Measurements from ENCODE around the gene OR4N5. TPM values are rescaled to one million over a fixed set of nuclear protein-coding genes. Genes with fewer than 3 reads are reported as not detected.

Gene OR4N5
- total RNA-seq, 1 experiment from 2014 or later, result not detected

GRCh38 chr14:20110438-20110837, 28.2 kb upstream of the OR4N5 start, which contains the start of gene OR4K17:
OR4K17 (plus strand) TSS chr14:20110739; CDS start chr14:20117500, 6,761 bp downstream.
- no peak within 1 kb of the TSS for H3K4me2 ChIP-seq (ENCODE audit: low read length)
- no peaks in the 10 kb centered on the region for H3K79me2 ChIP-seq (ENCODE audit: low read length)
- ATAC-seq, result no peak
- no peak within 1 kb of the TSS for H3K9ac ChIP-seq (ENCODE audit: low read length)
- no peak for DNase-seq
- no TSS peak for BruUV-seq (replicated peaks)
- H2AFZ ChIP-seq (ENCODE audit: low read length), result no peak within 1 kb of the TSS
- H3K36me3 ChIP-seq (ENCODE audit: low read depth, low read length), result no peaks in the 10 kb centered on the region
- no peaks in the 10 kb centered on the region for H3K9me2 ChIP-seq (replicated peaks; ENCODE audit: low read length)
- no peaks in the 10 kb centered on the region for H3K4me1 ChIP-seq (ENCODE audit: insufficient read depth, low read length)
- H3K27ac ChIP-seq (ENCODE audit: low read length), result no peak within 1 kb of the TSS
- TF ChIP-seq EZH2phosphoT487 (IDR thresholded peaks at IDR 0.05; ENCODE audit: borderline replicate concordance, low read length) (no peak), EZH2 (IDR thresholded peaks at IDR 0.05; ENCODE audit: low read length, unreplicated experiment) (no peak), CTCF (conservative IDR thresholded peaks at IDR 0.05; ENCODE audit: low read depth, low read length) (no peak)
- H3K9me3 ChIP-seq (ENCODE audit: low read length), result no peaks in the 10 kb centered on the region
- H3K27me3 ChIP-seq (ENCODE audit: low read length), result no peaks in the 10 kb centered on the region
- H3K4me3 ChIP-seq (ENCODE audit: low read length), result no peak within 1 kb of the TSS
- no peaks in the 10 kb centered on the region for H3F3A ChIP-seq (ENCODE audit: low read length, unreplicated experiment)
- intact Hi-C loops (cut with micrococcal nuclease), result no loop called here
- POLR2A ChIA-PET (ENCODE audit: unreplicated experiment), result no interaction called here
- CTCF ChIA-PET, result no interaction called here
- no peaks in the 10 kb centered on the region for H4K20me1 ChIP-seq (ENCODE audit: low read length)

DNA sequence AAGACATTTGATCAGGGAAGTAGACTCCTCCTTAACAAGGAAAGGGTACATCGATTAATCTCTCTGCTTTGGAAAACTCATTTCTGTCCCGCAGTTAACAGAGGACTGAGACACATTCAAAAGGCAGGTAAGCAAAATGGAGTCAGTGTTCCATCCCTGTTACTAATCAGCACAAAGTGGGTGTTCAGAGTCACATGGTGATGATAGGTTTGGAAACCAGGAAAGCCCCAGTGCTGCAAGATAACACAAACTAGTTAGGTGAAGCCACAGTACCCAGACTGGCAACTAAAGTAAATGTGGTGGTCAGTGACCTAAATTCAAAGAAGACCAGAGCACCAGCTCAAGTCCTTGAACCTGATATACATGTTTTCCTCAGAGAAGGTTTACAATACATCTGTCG, 26.3 kb upstream of the OR4N5 start:
- TF ChIP-seq EZH2 (IDR thresholded peaks at IDR 0.05; ENCODE audit: low read length, unreplicated experiment) (no peak), EZH2phosphoT487 (IDR thresholded peaks at IDR 0.05; ENCODE audit: borderline replicate concordance, low read length) (no peak), CTCF (conservative IDR thresholded peaks at IDR 0.05; ENCODE audit: low read depth, low read length) (no peak)
- Histone ChIP-seq H3K9me3 (ENCODE audit: low read length) (0 out of 2 replicates have a peak, but pooled peaks cover 9% of the 10 kb centered on the region), H3K27ac (ENCODE audit: low read length) (no peak overlapping the region), H2AFZ (ENCODE audit: low read length) (no peak overlapping the region), H3K79me2 (ENCODE audit: low read length) (no peaks in the 10 kb centered on the region), H3K4me1 (ENCODE audit: insufficient read depth, low read length) (no peaks in the 10 kb centered on the region), H4K20me1 (ENCODE audit: low read length) (no peaks in the 10 kb centered on the region), H3K9ac (ENCODE audit: low read length) (no peak overlapping the region), H3K36me3 (ENCODE audit: low read depth, low read length) (no peaks in the 10 kb centered on the region), H3K4me2 (ENCODE audit: low read length) (no peak overlapping the region), H3K4me3 (ENCODE audit: low read length) (no peak overlapping the region), H3F3A (ENCODE audit: low read length, unreplicated experiment) (no peaks in the 10 kb centered on the region), H3K9me2 (replicated peaks; ENCODE audit: low read length) (no peaks in the 10 kb centered on the region), H3K27me3 (ENCODE audit: low read length) (no peaks in the 10 kb centered on the region)
- DNase-seq (no peak), ATAC-seq (no peak)
- BruUV-seq (replicated peaks), result no TSS peak
- ChIA-PET CTCF (no interaction called here), POLR2A (ENCODE audit: unreplicated experiment) (no interaction called here)
- intact Hi-C loops (cut with micrococcal nuclease), result no loop called here

DNA sequence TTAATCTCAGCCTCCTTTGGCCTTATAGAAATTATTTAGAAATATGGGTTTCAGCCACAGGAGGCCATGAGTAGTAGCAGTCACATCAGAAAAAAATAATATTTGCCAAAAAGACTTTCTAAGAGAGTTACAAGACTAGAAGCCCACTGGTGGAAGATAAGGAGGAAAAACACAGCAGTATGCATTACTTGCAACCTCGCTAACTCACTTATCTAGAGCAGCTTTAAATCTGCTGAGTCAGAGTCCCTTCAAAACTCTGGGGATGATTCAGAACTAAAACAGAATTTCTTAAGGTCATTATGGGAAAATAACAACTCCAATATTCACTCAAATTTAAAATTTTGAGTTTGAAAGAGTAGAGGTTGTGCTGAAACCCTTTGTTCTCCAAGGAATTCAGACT, 21.9 kb upstream of the OR4N5 start:
- no peaks in the 10 kb centered on the region for H3F3A ChIP-seq (ENCODE audit: low read length, unreplicated experiment)
- H3K9ac ChIP-seq (ENCODE audit: low read length), result no peak overlapping the region
- TF ChIP-seq EZH2 (IDR thresholded peaks at IDR 0.05; ENCODE audit: low read length, unreplicated experiment) (no peak), CTCF (conservative IDR thresholded peaks at IDR 0.05; ENCODE audit: low read depth, low read length) (no peak), EZH2phosphoT487 (IDR thresholded peaks at IDR 0.05; ENCODE audit: borderline replicate concordance, low read length) (no peak)
- no peaks in the 10 kb centered on the region for H3K9me2 ChIP-seq (replicated peaks; ENCODE audit: low read length)
- no peak for ATAC-seq
- intact Hi-C loops (cut with micrococcal nuclease), result no loop called here
- no peaks in the 10 kb centered on the region for H4K20me1 ChIP-seq (ENCODE audit: low read length)
- H3K79me2 ChIP-seq (ENCODE audit: low read length), result no peaks in the 10 kb centered on the region
- H3K4me2 ChIP-seq (ENCODE audit: low read length), result no peak overlapping the region
- H3K9me3 ChIP-seq (ENCODE audit: low read length), result peaks cover 23% of the 10 kb centered on the region; the same call in 1 of the 2 replicates
- BruUV-seq (replicated peaks), result no TSS peak
- H3K27me3 ChIP-seq (ENCODE audit: low read length), result no peaks in the 10 kb centered on the region
- H3K4me1 ChIP-seq (ENCODE audit: insufficient read depth, low read length), result no peaks in the 10 kb centered on the region
- no peak overlapping the region for H3K27ac ChIP-seq (ENCODE audit: low read length)
- ChIA-PET POLR2A (ENCODE audit: unreplicated experiment) (no interaction called here), CTCF (no interaction called here)
- no peak overlapping the region for H2AFZ ChIP-seq (ENCODE audit: low read length)
- no peaks in the 10 kb centered on the region for H3K36me3 ChIP-seq (ENCODE audit: low read depth, low read length)
- DNase-seq, result no peak
- no peak overlapping the region for H3K4me3 ChIP-seq (ENCODE audit: low read length)
